ENCODE results near the gene NCKAP5L. TPM values are rescaled to one million over a fixed set of nuclear protein-coding genes. Genes with fewer than 3 reads are reported as not detected.

NCKAP5L gene
- total and polyA plus RNA-seq, 9 of the 15 experiments (the other 6 are each of a cell fraction or from before 2014, with no cell fraction given), result 0.01 to 14.4 (median 3.7) TPM

DNA sequence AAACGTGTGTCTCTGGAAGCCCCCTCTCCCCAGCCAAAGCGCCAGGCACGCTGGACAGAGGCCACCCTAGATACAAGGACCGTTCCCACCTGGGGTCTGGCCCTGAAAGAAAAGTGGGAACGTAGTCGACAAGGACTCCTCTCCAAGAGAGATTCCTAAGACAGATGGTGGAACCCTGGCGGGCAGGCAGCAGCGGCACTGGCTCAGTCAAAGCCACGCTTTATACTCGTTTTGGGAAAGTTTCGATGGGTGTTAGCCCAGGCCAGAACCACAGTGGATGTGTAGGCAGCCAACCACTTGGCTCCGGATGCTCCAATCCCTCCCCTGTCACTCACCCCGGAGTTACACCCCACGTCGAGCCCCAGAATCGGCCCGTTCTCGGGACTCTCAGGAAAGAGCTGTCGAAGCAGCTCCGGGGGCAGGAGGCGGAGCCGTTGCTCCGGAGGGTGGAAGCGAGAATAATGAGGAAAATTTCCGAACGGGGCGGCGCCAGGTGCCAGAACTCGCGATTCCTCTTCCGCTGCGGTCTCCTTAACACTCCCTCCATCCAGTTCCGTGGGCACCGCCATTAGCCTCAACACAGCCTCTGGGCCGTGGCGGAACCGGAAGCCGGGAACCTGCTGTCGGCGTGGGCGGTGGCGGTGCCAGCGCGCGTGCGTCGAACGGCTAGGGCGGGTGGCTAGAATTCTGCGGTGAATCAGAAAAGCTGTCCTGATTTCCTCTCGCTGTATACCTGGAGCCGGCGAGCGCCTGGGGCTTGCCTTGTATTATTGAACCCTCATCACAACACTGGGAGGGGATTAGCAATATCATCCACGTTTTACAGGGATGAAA, 14.5 kb upstream of the NCKAP5L start, which contains the start of gene BCDIN3D (continued):
- TF ChIP-seq, protein P1, sequence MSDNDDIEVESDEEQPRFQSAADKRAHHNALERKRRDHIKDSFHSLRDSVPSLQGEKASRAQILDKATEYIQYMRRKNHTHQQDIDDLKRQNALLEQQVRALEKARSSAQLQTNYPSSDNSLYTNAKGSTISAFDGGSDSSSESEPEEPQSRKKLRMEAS (CRISPR knock-in tag; IDR thresholded peaks at IDR 0.05), result peak; percentile 68
- TF ChIP-seq FOXJ3 (CRISPR knock-in tag; IDR thresholded peaks at IDR 0.05), result no peak
- peak; percentile 48; the same call in 1 of the 2 replicates for TF ChIP-seq RB1 (IDR thresholded peaks at IDR 0.05; ENCODE audit: low read depth)
- peak; percentile 91 for TF ChIP-seq ZBTB40 (IDR thresholded peaks at IDR 0.05)
- TF ChIP-seq ZBTB40 (CRISPR knock-in tag; IDR thresholded peaks at IDR 0.05), result no peak
- peak; percentile 36 to 58; a peak in 2 of 4 replicates for TF ChIP-seq SIN3A (IDR thresholded peaks at IDR 0.05; ENCODE audit: borderline replicate concordance in 2 of 2, control insufficient read depth in 1 of 2, low read depth in 2 of 2, low read length in 2 of 2)
- TF ChIP-seq POLR2A (conservative IDR thresholded peaks at IDR 0.05), result peak; percentile 94
- no peak for TF ChIP-seq ZFP91 (CRISPR knock-in tag; IDR thresholded peaks at IDR 0.05)
- TF ChIP-seq NKRF (IDR thresholded peaks at IDR 0.05; ENCODE audit: borderline replicate concordance), result peak; percentile 36; the same call in 1 of the 2 replicates
- TF ChIP-seq PRMT5 (CRISPR knock-in tag; IDR thresholded peaks at IDR 0.05), result no peak
- TF ChIP-seq, protein P2, sequence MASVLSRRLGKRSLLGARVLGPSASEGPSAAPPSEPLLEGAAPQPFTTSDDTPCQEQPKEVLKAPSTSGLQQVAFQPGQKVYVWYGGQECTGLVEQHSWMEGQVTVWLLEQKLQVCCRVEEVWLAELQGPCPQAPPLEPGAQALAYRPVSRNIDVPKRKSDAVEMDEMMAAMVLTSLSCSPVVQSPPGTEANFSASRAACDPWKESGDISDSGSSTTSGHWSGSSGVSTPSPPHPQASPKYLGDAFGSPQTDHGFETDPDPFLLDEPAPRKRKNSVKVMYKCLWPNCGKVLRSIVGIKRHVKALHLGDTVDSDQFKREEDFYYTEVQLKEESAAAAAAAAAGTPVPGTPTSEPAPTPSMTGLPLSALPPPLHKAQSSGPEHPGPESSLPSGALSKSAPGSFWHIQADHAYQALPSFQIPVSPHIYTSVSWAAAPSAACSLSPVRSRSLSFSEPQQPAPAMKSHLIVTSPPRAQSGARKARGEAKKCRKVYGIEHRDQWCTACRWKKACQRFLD (CRISPR knock-in tag; IDR thresholded peaks at IDR 0.05), result peak; percentile 56; the same call in 1 of the 2 replicates
- peak; percentile 45; the same call in 1 of the 2 replicates for TF ChIP-seq HDAC2 (IDR thresholded peaks at IDR 0.05)

Measured in K562 (cell line).